ENCODE results near the gene GLB1L2. TPM values are rescaled to one million over a fixed set of nuclear protein-coding genes. Genes with fewer than 3 reads are reported as not detected.
"Not testable (repeated sequence)": the region's sequence is repeated elsewhere in the genome, so short reads cannot be mapped to it uniquely, and the experiment has no call there.

Gene GLB1L2
- 3.7 and 4.1 TPM in 2 replicates for total RNA-seq (2014; rRNA removed; shearing (Covaris generic))

- peak; percentile 100 for DNase-seq
- H3K36me3 ChIP-seq (replicated peaks; ENCODE audit: control insufficient read depth, insufficient read depth, low read length) = no peaks in the 10 kb centered on the region
- peak within 1 kb of the TSS; percentile 74 for H3K4me3 ChIP-seq (ENCODE audit: insufficient read depth, low read depth, low read length)
- H3K27me3 ChIP-seq (ENCODE audit: control insufficient read depth, insufficient read depth, low read length) = peaks cover 23% of the 10 kb centered on the region
These were observed at the start of gene GLB1L2 for GRCh38 chr11:134331354-134332188. GLB1L2 (plus strand) TSS chr11:134331988; CDS start chr11:134332062, 74 bp downstream.

GRCh38 chr11:134282121-134283045, 49.4 kb upstream of the GLB1L2 start:
- H3K36me3 ChIP-seq (replicated peaks; ENCODE audit: control insufficient read depth, insufficient read depth, low read length) = peaks cover 4% of the 10 kb centered on the region
- H3K27me3 ChIP-seq (ENCODE audit: control insufficient read depth, insufficient read depth, low read length) = no peaks in the 10 kb centered on the region
- DNase-seq = no peak
- no peak overlapping the region for H3K4me3 ChIP-seq (ENCODE audit: insufficient read depth, low read depth, low read length)

- Histone ChIP-seq H3K36me3 (replicated peaks; ENCODE audit: control insufficient read depth, insufficient read depth, low read length) (peaks cover 4% of the 10 kb centered on the region), H3K27me3 (ENCODE audit: control insufficient read depth, insufficient read depth, low read length) (no peaks in the 10 kb centered on the region), H3K4me3 (ENCODE audit: insufficient read depth, low read depth, low read length) (no peak overlapping the region)
- DNase-seq = no peak
These were observed 48.1 kb upstream of the GLB1L2 start for GRCh38 chr11:134283461-134284230.

- H3K27me3 ChIP-seq (ENCODE audit: control insufficient read depth, insufficient read depth, low read length); H3K36me3 ChIP-seq (replicated peaks; ENCODE audit: control insufficient read depth, insufficient read depth, low read length); H3K4me3 ChIP-seq (ENCODE audit: insufficient read depth, low read depth, low read length); DNase-seq: not testable (repeated sequence)
These were observed 47.4 kb upstream of the GLB1L2 start for GRCh38 chr11:134284349-134284748.

- Histone ChIP-seq H3K27me3 (ENCODE audit: control insufficient read depth, insufficient read depth, low read length) (no peaks in the 10 kb centered on the region), H3K36me3 (replicated peaks; ENCODE audit: control insufficient read depth, insufficient read depth, low read length) (peaks cover 4% of the 10 kb centered on the region), H3K4me3 (ENCODE audit: insufficient read depth, low read depth, low read length) (no peak overlapping the region)
- DNase-seq = no peak
These were observed 44.2 kb upstream of the GLB1L2 start for GRCh38 chr11:134287561-134287960.

GRCh38 chr11:134288486-134288885, 43.3 kb upstream of the GLB1L2 start:
- no peaks in the 10 kb centered on the region for H3K27me3 ChIP-seq (ENCODE audit: control insufficient read depth, insufficient read depth, low read length)
- DNase-seq = no peak
- no peak overlapping the region for H3K4me3 ChIP-seq (ENCODE audit: insufficient read depth, low read depth, low read length)
- H3K36me3 ChIP-seq (replicated peaks; ENCODE audit: control insufficient read depth, insufficient read depth, low read length) = peaks cover 2% of the 10 kb centered on the region

GRCh38 chr11:134289167-134289566, 42.6 kb upstream of the GLB1L2 start:
- peaks cover 2% of the 10 kb centered on the region for H3K36me3 ChIP-seq (replicated peaks; ENCODE audit: control insufficient read depth, insufficient read depth, low read length)
- no peak overlapping the region for H3K4me3 ChIP-seq (ENCODE audit: insufficient read depth, low read depth, low read length)
- no peaks in the 10 kb centered on the region for H3K27me3 ChIP-seq (ENCODE audit: control insufficient read depth, insufficient read depth, low read length)
- DNase-seq = no peak

- no peaks in the 10 kb centered on the region for H3K27me3 ChIP-seq (ENCODE audit: control insufficient read depth, insufficient read depth, low read length)
- DNase-seq = peak; percentile 78
- H3K36me3 ChIP-seq (replicated peaks; ENCODE audit: control insufficient read depth, insufficient read depth, low read length) = peaks cover 2% of the 10 kb centered on the region
- H3K4me3 ChIP-seq (ENCODE audit: insufficient read depth, low read depth, low read length) = no peak overlapping the region
These were observed 42.0 kb upstream of the GLB1L2 start for GRCh38 chr11:134289789-134290188.

- no peaks in the 10 kb centered on the region for H3K27me3 ChIP-seq (ENCODE audit: control insufficient read depth, insufficient read depth, low read length)
- DNase-seq = no peak
- H3K4me3 ChIP-seq (ENCODE audit: insufficient read depth, low read depth, low read length) = no peak overlapping the region
- peaks cover 2% of the 10 kb centered on the region for H3K36me3 ChIP-seq (replicated peaks; ENCODE audit: control insufficient read depth, insufficient read depth, low read length)
These were observed 41.1 kb upstream of the GLB1L2 start for GRCh38 chr11:134290646-134291045.

GRCh38 chr11:134291196-134291595, 40.6 kb upstream of the GLB1L2 start:
- DNase-seq = no peak
- Histone ChIP-seq H3K4me3 (ENCODE audit: insufficient read depth, low read depth, low read length) (no peak overlapping the region), H3K27me3 (ENCODE audit: control insufficient read depth, insufficient read depth, low read length) (no peaks in the 10 kb centered on the region), H3K36me3 (replicated peaks; ENCODE audit: control insufficient read depth, insufficient read depth, low read length) (peaks cover under 1% of the 10 kb centered on the region)

GRCh38 chr11:134292661-134293060, 39.1 kb upstream of the GLB1L2 start:
- Histone ChIP-seq H3K4me3 (ENCODE audit: insufficient read depth, low read depth, low read length) (no peak overlapping the region), H3K27me3 (ENCODE audit: control insufficient read depth, insufficient read depth, low read length) (no peaks in the 10 kb centered on the region), H3K36me3 (replicated peaks; ENCODE audit: control insufficient read depth, insufficient read depth, low read length) (no peaks in the 10 kb centered on the region; the same call in none of the 2 replicates)
- no peak for DNase-seq

GRCh38 chr11:134293119-134294113, 38.4 kb upstream of the GLB1L2 start:
- Histone ChIP-seq H3K4me3 (ENCODE audit: insufficient read depth, low read depth, low read length) (no peak overlapping the region), H3K27me3 (ENCODE audit: control insufficient read depth, insufficient read depth, low read length) (no peaks in the 10 kb centered on the region), H3K36me3 (replicated peaks; ENCODE audit: control insufficient read depth, insufficient read depth, low read length) (no peaks in the 10 kb centered on the region; the same call in none of the 2 replicates)
- DNase-seq = no peak

GRCh38 chr11:134294664-134295063, 37.1 kb upstream of the GLB1L2 start:
- DNase-seq = no peak
- Histone ChIP-seq H3K27me3 (ENCODE audit: control insufficient read depth, insufficient read depth, low read length) (no peaks in the 10 kb centered on the region), H3K4me3 (ENCODE audit: insufficient read depth, low read depth, low read length) (no peak overlapping the region), H3K36me3 (replicated peaks; ENCODE audit: control insufficient read depth, insufficient read depth, low read length) (no peaks in the 10 kb centered on the region; the same call in none of the 2 replicates)
